OCI-LY7 (cell line): Measurements from ENCODE around the gene MIER2.

Experiments used
- CTCF ChIP-seq: fragments of 200-600 bp; sonication (generic); conservative IDR thresholded peaks from 2 replicates; pipeline ENCODE4 v1.5.1; 2014; ENCODE audit warnings: mild to moderate bottlenecking, antibody characterized with exemption, low read length, moderate library complexity, mixed read lengths
- EZH2phosphoT487 ChIP-seq: fragments of 200-600 bp; sonication (generic); IDR thresholded peaks from 2 replicates; pipeline ENCODE4 v1.6.1; 2018; ENCODE audit warnings: low read depth, borderline replicate concordance, mild to moderate bottlenecking, mixed run types, antibody characterized with exemption, low read length, moderate library complexity, mixed read lengths

DNA sequence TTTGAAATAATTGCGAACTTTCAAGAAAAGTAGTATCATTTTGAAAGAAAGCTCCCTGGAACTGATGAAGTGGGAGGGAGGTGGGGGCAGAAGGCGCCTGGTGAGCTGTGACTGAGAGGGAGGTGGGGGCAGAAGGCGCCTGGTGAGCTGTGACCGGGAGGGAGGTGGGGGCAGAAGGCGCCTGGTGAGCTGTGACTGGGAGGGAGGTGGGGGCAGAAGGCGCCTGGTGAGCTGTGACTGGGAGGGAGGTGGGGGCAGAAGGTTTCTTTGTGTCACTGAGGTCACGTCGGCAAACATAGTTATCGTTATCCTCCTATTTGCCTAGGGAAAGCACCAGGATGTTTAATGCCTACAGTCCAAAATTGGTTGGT is 40.2 kb upstream of the MIER2 start:
- no peak for TF ChIP-seq CTCF
- no peak for TF ChIP-seq EZH2phosphoT487
